GM12865 (cell line): ENCODE measurements around the gene EFCAB5.

ENCODE experiments used
- DNase-seq: peaks from one replicate; pipeline ENCODE4 v3.0.0; 2010; ENCODE audit warnings: low read depth
- H3K4me3 ChIP-seq: 2 replicates; pipeline ENCODE4 v1.5.1; 2011; ENCODE audit warnings: mild to moderate bottlenecking, low read depth, low read length, control low read depth
- TF ChIP-seq, protein P1 (sequence below): IDR thresholded peaks from 2 replicates; pipeline ENCODE4 v1.5.1; 2011; ENCODE audit warnings: low read length, control low read depth, low read depth, inconsistent platforms; ENCODE audit not compliant: insufficient read depth; ENCODE audit errors: missing control alignments

The EFCAB5 gene

DNA sequence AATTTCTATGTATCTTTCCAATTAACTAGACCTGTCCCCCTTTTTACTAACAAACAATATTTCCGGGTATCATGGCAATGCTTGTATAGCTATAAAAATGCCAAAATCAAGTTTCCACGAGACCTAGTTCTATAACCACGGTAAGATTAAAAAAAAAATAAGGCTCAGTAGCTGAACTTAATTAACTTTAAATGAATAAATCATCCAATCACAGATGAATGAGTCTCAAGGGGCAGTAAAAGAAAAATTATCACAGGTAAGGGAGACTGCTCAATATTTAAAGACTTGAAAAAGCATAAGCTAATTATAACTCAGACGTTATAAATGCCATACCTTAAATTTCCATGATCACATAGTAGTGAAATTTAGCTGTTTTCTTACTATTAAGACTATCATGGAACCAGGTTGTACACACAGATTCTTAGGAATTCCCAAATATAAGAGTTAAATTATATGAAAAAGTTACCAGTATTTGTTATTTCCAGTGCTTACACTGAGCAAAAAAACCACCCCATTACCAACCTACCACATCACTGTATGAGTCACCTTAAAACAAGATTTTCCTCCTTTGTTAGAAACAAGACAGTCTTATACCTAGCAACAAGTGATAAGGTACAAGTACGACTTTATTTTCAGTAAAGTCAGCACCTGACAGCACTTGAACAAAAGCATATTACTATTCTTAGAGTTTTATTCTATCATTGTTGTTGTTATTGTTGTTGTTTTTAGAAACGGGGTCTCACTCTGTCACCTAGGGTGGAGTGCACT is 32.0 kb upstream of the EFCAB5 start:
- DNase-seq = no peak
- TF ChIP-seq, protein P1, sequence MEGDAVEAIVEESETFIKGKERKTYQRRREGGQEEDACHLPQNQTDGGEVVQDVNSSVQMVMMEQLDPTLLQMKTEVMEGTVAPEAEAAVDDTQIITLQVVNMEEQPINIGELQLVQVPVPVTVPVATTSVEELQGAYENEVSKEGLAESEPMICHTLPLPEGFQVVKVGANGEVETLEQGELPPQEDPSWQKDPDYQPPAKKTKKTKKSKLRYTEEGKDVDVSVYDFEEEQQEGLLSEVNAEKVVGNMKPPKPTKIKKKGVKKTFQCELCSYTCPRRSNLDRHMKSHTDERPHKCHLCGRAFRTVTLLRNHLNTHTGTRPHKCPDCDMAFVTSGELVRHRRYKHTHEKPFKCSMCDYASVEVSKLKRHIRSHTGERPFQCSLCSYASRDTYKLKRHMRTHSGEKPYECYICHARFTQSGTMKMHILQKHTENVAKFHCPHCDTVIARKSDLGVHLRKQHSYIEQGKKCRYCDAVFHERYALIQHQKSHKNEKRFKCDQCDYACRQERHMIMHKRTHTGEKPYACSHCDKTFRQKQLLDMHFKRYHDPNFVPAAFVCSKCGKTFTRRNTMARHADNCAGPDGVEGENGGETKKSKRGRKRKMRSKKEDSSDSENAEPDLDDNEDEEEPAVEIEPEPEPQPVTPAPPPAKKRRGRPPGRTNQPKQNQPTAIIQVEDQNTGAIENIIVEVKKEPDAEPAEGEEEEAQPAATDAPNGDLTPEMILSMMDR = no peak
- no peak overlapping the region for H3K4me3 ChIP-seq

DNA sequence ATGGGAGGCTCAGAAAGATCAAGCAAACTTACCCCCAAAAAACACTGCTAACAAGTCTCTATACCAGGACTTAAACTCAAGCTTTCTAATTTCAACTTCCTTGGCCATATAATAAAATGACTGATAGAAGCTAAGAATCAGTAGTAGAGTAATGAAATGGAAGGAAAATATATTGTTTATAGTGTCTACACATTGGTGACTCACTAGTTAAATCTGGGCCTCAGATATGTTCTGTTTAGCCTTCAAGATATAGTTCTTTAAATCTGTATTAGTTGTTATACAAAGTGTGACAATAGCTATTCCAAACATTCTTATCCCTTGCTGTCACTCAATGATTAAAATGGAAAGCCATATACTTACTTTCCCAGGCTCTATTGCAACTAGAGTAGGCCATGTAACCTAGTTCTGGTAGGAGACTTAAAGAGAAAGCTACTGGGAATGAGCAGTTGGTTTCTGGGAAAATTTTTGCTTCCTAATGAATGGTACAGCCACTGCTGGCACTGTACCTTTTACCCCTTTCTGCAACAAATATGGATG is 29.7 kb upstream of the EFCAB5 start:
- TF ChIP-seq, protein P1 = no peak
- H3K4me3 ChIP-seq = no peak overlapping the region
- no peak for DNase-seq

DNA sequence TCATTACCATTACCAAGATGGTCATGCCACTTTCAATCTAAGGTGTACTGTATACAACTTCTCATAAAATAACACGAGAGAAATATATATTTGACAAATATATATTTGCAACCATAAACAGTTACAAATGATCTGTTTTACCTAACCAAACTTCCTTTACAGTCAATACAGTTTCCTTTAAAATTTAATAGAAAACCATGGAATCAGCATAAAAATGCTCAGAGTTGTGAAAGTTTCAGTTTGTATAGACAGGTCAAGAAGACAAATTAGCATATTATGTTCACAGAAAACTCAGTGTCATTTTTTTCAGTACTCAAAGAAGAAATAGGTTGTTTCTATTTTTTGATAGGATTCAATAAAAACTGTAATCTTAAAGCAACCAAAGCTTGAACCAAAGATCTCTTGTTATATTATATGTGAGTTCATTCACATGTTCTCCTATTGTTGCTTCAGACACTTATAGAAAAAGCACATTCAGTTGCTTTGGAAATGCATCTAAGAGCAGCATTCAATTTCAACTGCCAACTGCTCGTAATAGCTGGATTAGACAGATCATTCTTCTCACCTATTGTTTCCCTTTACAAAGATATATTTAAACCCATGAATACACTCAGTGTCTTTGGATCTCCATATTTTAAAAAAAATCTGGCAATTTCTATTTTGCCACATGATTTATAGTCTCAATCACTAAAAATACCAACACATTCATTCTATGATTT is 26.5 kb upstream of the EFCAB5 start:
- no peak overlapping the region for H3K4me3 ChIP-seq
- TF ChIP-seq, protein P1 = no peak
- DNase-seq = no peak

DNA sequence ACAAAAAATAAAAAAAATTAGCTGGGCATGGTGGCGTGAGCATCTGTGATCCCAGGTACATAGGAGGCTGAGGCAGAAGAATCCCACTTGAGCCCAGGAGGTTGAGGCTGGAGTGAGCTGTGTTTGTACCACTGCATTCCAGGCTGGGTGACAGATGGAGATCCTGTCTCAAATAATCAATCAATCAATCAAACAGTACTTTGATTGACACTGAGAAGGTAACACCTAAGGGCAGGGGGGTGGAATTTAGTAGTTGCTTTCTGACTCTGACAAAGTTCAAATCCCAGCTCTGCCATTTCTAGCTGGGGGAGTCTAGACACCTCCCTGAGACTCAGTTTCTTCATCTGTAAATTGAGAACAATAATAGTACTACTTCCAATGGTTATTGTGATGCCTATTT is 23.4 kb upstream of the EFCAB5 start:
- H3K4me3 ChIP-seq = no peak overlapping the region
- DNase-seq = no peak
- TF ChIP-seq, protein P1 = no peak

DNA sequence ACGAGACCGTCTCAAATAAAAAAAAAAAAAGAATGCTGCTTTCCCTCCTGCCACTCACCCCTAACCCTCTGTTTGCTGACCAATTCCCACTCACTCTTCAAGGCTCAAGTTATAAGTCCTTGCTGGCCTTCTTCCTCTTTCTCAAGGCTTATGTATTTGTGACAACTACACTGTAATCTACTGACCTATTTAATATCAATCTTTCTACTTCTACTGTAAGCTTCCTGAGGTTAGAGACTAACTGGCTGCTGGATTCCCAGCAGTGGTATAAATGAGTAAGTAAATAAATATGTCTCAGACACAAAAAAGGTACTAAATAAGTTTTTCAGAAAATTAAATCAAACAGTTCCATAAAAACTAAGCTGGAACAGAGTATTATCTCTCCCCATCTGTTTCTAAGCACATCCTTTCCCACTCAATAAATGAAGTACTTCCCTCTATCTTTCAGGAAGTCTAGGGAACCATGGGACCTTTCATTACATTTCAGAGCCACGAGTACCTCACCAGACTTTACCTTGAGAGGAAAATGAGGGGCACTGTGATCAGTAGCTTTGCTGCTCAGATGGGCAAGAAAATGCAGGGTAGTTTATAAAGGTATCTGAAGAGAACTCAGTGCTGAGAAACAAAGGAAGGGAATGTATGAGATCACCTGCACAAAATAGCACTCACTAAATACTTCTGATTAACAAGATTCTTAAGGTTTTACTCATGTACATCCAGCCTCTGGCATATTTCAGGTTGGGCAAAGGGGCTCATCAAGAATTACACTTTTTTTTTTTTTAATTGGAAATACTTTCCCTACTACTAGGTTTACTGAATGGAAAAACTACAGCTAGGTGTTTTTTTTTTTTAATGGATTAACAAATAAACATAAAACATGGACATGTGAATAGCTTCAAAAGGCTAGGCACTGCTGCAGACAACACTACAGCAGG is 22.2 kb upstream of the EFCAB5 start:
- TF ChIP-seq, protein P1 = no peak
- no peak for DNase-seq
- H3K4me3 ChIP-seq = no peak overlapping the region

DNA sequence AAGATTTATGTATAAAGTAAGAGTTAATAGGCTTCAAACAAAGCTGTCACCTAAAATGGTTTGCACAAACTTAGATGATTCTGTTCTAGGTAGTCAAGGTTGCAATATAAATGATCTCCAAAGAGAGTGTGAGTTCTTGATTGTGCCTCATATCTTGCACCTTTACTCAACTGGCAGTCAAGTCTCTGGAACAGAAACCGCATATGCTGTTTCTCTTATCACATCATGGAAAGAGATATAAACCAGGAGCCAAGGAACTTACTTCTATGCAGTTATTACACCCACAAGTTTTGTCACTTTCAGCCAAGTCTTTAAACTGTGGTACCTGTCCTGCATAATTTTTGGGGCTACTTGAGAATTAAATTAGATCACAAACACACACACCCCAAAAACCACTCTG is 16.6 kb upstream of the EFCAB5 start:
- DNase-seq = no peak
- TF ChIP-seq, protein P1 = no peak
- H3K4me3 ChIP-seq = no peak overlapping the region
